Measurements from ENCODE around the gene TRABD2B.

Gene TRABD2B

DNA sequence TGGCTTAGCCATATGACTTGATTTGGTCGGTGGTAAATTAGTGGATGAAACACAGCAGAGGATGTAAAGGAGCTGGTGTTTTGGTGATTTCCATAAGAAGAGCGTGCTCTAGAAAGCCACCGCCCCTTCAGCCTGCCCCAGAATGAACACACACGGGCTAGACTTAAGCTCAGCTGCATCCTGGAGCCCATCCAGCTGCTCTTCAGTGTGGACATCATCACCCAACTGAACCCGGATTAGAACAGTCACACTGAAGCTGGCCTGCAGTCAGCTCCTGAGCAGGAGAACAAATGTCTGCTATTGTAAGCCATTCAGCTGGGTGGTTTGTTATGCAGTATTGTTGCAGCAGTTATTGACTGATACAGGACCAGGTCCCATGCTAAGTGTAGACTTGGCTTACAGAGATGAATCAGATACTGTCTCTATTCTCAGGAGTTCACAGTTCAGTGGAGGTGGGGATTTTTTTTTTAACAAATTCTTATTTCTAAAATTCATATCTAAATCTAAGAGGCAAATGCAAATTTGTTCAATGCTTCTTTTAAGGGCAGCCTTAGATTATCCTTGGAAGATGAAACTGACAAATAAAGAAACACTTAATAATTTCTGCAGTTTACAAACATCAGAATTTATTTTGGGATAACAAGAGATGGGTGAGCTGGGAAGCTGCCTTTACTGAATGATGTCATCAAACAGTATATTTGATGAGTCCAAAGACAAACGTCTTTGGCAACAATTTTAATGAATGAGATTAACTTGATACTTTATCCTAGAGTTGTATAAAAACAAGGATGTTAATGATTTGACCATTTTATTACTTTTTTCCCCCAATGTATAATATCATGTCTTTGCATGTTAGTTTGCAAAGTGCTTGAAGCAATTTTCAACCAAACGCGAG is 251.2 kb downstream of the TRABD2B start:
- TF ChIP-seq POLR2AphosphoS5 (IDR thresholded peaks at IDR 0.05; ENCODE audit: low read depth, low read length) (no peak), FOXP2 (optimal IDR thresholded peaks at IDR 0.05; ENCODE audit: borderline replicate concordance, extremely low read depth, extremely low read length, insufficient read depth) (no peak), TAF1 (IDR thresholded peaks at IDR 0.05; ENCODE audit: borderline replicate concordance, insufficient read depth, low read length) (no peak), SIN3A (IDR thresholded peaks at IDR 0.05; ENCODE audit: borderline replicate concordance, insufficient read depth, low read length) (no peak)
- TF ChIP-seq, protein P1, sequence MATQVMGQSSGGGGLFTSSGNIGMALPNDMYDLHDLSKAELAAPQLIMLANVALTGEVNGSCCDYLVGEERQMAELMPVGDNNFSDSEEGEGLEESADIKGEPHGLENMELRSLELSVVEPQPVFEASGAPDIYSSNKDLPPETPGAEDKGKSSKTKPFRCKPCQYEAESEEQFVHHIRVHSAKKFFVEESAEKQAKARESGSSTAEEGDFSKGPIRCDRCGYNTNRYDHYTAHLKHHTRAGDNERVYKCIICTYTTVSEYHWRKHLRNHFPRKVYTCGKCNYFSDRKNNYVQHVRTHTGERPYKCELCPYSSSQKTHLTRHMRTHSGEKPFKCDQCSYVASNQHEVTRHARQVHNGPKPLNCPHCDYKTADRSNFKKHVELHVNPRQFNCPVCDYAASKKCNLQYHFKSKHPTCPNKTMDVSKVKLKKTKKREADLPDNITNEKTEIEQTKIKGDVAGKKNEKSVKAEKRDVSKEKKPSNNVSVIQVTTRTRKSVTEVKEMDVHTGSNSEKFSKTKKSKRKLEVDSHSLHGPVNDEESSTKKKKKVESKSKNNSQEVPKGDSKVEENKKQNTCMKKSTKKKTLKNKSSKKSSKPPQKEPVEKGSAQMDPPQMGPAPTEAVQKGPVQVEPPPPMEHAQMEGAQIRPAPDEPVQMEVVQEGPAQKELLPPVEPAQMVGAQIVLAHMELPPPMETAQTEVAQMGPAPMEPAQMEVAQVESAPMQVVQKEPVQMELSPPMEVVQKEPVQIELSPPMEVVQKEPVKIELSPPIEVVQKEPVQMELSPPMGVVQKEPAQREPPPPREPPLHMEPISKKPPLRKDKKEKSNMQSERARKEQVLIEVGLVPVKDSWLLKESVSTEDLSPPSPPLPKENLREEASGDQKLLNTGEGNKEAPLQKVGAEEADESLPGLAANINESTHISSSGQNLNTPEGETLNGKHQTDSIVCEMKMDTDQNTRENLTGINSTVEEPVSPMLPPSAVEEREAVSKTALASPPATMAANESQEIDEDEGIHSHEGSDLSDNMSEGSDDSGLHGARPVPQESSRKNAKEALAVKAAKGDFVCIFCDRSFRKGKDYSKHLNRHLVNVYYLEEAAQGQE (IDR thresholded peaks at IDR 0.05; ENCODE audit: insufficient read depth in 1 of 2, low read depth in 2 of 2, low read length in 2 of 2) = no peak

- TF ChIP-seq FOXP2 (optimal IDR thresholded peaks at IDR 0.05; ENCODE audit: borderline replicate concordance, extremely low read depth, extremely low read length, insufficient read depth) (no peak), SIN3A (IDR thresholded peaks at IDR 0.05; ENCODE audit: borderline replicate concordance, insufficient read depth, low read length) (no peak), TAF1 (IDR thresholded peaks at IDR 0.05; ENCODE audit: borderline replicate concordance, insufficient read depth, low read length) (no peak), POLR2AphosphoS5 (IDR thresholded peaks at IDR 0.05; ENCODE audit: low read depth, low read length) (no peak)
- TF ChIP-seq, protein P1 (IDR thresholded peaks at IDR 0.05; ENCODE audit: insufficient read depth in 1 of 2, low read depth in 2 of 2, low read length in 2 of 2) = no peak
Observed at GRCh38 chr1:47742890-47743760, 254.1 kb downstream of the TRABD2B start.

- no peak for TF ChIP-seq SIN3A (IDR thresholded peaks at IDR 0.05; ENCODE audit: borderline replicate concordance, insufficient read depth, low read length)
- TF ChIP-seq, protein P1 (IDR thresholded peaks at IDR 0.05; ENCODE audit: insufficient read depth in 1 of 2, low read depth in 2 of 2, low read length in 2 of 2) = peak; percentile 83 to 93
Observed at GRCh38 chr1:47738560-47739182, 258.5 kb downstream of the TRABD2B start.

GRCh38 chr1:47732489-47732888 is 264.7 kb downstream of the TRABD2B start:
- TF ChIP-seq FOXP2 (optimal IDR thresholded peaks at IDR 0.05; ENCODE audit: borderline replicate concordance, extremely low read depth, extremely low read length, insufficient read depth) (no peak), SIN3A (IDR thresholded peaks at IDR 0.05; ENCODE audit: borderline replicate concordance, insufficient read depth, low read length) (no peak), POLR2AphosphoS5 (IDR thresholded peaks at IDR 0.05; ENCODE audit: low read depth, low read length) (no peak), TAF1 (IDR thresholded peaks at IDR 0.05; ENCODE audit: borderline replicate concordance, insufficient read depth, low read length) (no peak)
- TF ChIP-seq, protein P1 (IDR thresholded peaks at IDR 0.05; ENCODE audit: insufficient read depth in 1 of 2, low read depth in 2 of 2, low read length in 2 of 2) = no peak

Measured in PFSK-1 (cell line).